IMR-90 (cell line): ENCODE measurements around the gene CDYL2.

Source experiments
- CTCF ChIP-seq: conservative IDR thresholded peaks from 2 replicates; pipeline ENCODE4 v1.5.1; 2012; ENCODE audit warnings: mild to moderate bottlenecking, low read depth, low read length, improper control_type of control experiment
- MXI1 ChIP-seq: IDR thresholded peaks from 2 replicates; pipeline ENCODE4 v1.6.1; 2012; ENCODE audit warnings: low read depth, mild to moderate bottlenecking, low read length, moderate library complexity, borderline replicate concordance
- RFX5 ChIP-seq: IDR thresholded peaks from 2 replicates; pipeline ENCODE4 v1.8.0; 2012; ENCODE audit warnings: low read depth, mild to moderate bottlenecking, low read length, moderate library complexity
- SMC3 ChIP-seq: fragments of 150-350 bp; IDR thresholded peaks from 2 replicates; pipeline ENCODE4 v1.6.1; 2016; ENCODE audit warnings: low read depth, mild to moderate bottlenecking, antibody characterized with exemption, low read length, moderate library complexity

DNA sequence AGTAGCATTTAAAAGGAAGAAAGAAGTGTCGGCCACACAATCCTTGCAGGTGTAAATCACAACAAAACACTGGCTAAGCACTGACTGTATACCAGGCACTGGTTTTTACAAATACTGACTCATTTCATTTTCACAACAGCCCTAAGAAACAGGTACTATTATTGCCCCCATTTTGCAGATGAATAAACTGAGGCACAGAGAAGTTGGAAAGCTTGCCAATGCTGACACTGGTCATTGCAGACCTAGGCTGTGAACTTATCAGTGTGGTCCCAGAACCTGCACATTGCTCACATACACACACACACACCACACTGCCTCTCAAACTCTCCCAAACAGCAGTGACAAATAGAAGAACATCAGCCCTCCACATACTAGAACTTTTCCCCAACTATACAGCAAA, 37.6 kb downstream of the CDYL2 start:
- no peak for TF ChIP-seq CTCF
- TF ChIP-seq SMC3: no peak
- no peak for TF ChIP-seq MXI1
- TF ChIP-seq RFX5: no peak
